HepG2 (cell line): ENCODE results near the gene HAP1. TPM values are rescaled to one million over a fixed set of nuclear protein-coding genes. Genes with fewer than 3 reads are reported as not detected.

Source experiments
- ARID2 ChIP-seq: sonication (generic); formaldehyde crosslinking; IDR thresholded peaks from 2 replicates; pipeline ENCODE4 v1.8.1; 2022; ENCODE audit warnings: mild to moderate bottlenecking, missing genetic modification reagents, borderline replicate concordance
- MXD4 ChIP-seq: IDR thresholded peaks from 2 replicates; pipeline ENCODE4 v1.6.1; 2016; ENCODE audit warnings: mild to moderate bottlenecking, missing biosample characterization, missing genetic modification reagents
- NFKB2 ChIP-seq: sonication (generic); formaldehyde crosslinking; IDR thresholded peaks from 2 replicates; pipeline ENCODE4 v1.4.0; 2020; ENCODE audit warnings: missing genetic modification reagents, borderline replicate concordance
- NFYC ChIP-seq: IDR thresholded peaks from 2 replicates; pipeline ENCODE4 v1.6.1; 2016; ENCODE audit warnings: missing genetic modification reagents, missing compliant biosample characterization
- POLR2G ChIP-seq: fragments of 200-400 bp; formaldehyde crosslinking; IDR thresholded peaks from 2 replicates; pipeline ENCODE4 v1.6.1; 2018; ENCODE audit warnings: mild to moderate bottlenecking, low read depth, low read length, moderate library complexity
- RBM22 ChIP-seq: fragments of 200-400 bp; formaldehyde crosslinking; optimal IDR thresholded peaks from 2 replicates; pipeline ENCODE3; 2017; ENCODE audit warnings: mild to moderate bottlenecking, low read length, moderate library complexity
- SALL2 ChIP-seq: sonication (generic); formaldehyde crosslinking; IDR thresholded peaks from 2 replicates; pipeline ENCODE4 v1.8.1; 2023; ENCODE audit warnings: mild to moderate bottlenecking, missing genetic modification reagents, inconsistent platforms
- SMAD1 ChIP-seq: sonication (generic); formaldehyde crosslinking; IDR thresholded peaks from 2 replicates; pipeline ENCODE4 v1.4.0; 2020; ENCODE audit warnings: missing genetic modification reagents, low read depth, mild to moderate bottlenecking, borderline replicate concordance
- SMC3 ChIP-seq: IDR thresholded peaks from 2 replicates; pipeline ENCODE4 v1.6.1; 2011; ENCODE audit warnings: low read length, improper control_type of control experiment
- TCF12 ChIP-seq, 2 experiments: fragments of 450-650 bp in 1 of 2; sonication (generic) in 1 of 2; formaldehyde crosslinking in 1 of 2; IDR thresholded peaks; 2 replicates each; pipeline versions ENCODE4 v1.6.1 to v1.8.0; 2017 to 2022; ENCODE audit warnings: antibody characterized with exemption in 1 of 2, mild to moderate bottlenecking in 1 of 2, missing genetic modification reagents in 1 of 2, moderate library complexity in 1 of 2
- ZNF296 ChIP-seq: sonication (generic); formaldehyde crosslinking; conservative IDR thresholded peaks from 2 replicates; pipeline ENCODE4 v1.5.0; 2020; ENCODE audit warnings: mild to moderate bottlenecking, missing genetic modification reagents
- ZNF775 ChIP-seq: sonication (generic); formaldehyde crosslinking; IDR thresholded peaks from 2 replicates; pipeline ENCODE4 v1.4.0; 2020; ENCODE audit warnings: missing genetic modification reagents, mild to moderate bottlenecking, moderate library complexity, borderline replicate concordance
- polyA plus RNA-seq, 8 experiments: library from polyadenylated mRNA; depleted of rRNA in 3 of 8; stranded (reverse) in 7 of 8; unstranded in 1 of 8; fragments of >200 nt; fragmentation: Illumina TruSeq in 4 of 8; extraction: Trizol in 4 of 8; gene quantifications; 2 replicates each; pipeline versions ENCODE4 v1.2.1 to v1.2.3, GENCODE V29; 2011 to 2016; ENCODE audit warnings: low read depth in 4 of 8, missing spikeins in 1 of 8, mixed read lengths in 1 of 8; ENCODE audit not compliant: insufficient read depth in 1 of 8
- total RNA-seq, 5 experiments: library from RNA; depleted of rRNA; stranded (reverse); fragments of >200 nt; fragmentation: Illumina TruSeq; extraction: Trizol; gene quantifications; 2 replicates each; pipeline ENCODE4 v1.2.3, GENCODE V29; 2016; ENCODE audit warnings: low read depth in 1 of 5
- TF ChIP-seq, protein P1 (sequence below): sonication (generic); formaldehyde crosslinking; IDR thresholded peaks from 2 replicates; pipeline ENCODE4 v1.4.0; 2020; ENCODE audit warnings: missing genetic modification reagents, borderline replicate concordance
- TF ChIP-seq, protein P2 (sequence below), 2 experiments: sonication (generic) in 1 of 2; formaldehyde crosslinking in 1 of 2; IDR thresholded peaks; 2 replicates each; pipeline versions ENCODE4 v1.5.1 to v1.6.1; 2011 to 2020; ENCODE audit warnings: borderline replicate concordance in 1 of 2, low read depth in 1 of 2, low read length in 1 of 2, mild to moderate bottlenecking in 1 of 2, missing genetic modification reagents in 1 of 2, moderate library complexity in 1 of 2
- TF ChIP-seq, protein P3 (sequence below): sonication (generic); formaldehyde crosslinking; IDR thresholded peaks from 2 replicates; pipeline ENCODE4 v1.5.0; 2020; ENCODE audit warnings: missing genetic modification reagents, mild to moderate bottlenecking, borderline replicate concordance
- TF ChIP-seq, protein P4 (sequence below): sonication (generic); formaldehyde crosslinking; IDR thresholded peaks from 2 replicates; pipeline ENCODE4 v1.5.1; 2020; ENCODE audit warnings: mild to moderate bottlenecking, moderate library complexity, missing genetic modification reagents

HAP1 gene
- total and polyA plus RNA-seq, 2 of the 13 experiments (the other 11 are each of a cell fraction or from before 2014, with no cell fraction given) = 0.07 TPM

DNA sequence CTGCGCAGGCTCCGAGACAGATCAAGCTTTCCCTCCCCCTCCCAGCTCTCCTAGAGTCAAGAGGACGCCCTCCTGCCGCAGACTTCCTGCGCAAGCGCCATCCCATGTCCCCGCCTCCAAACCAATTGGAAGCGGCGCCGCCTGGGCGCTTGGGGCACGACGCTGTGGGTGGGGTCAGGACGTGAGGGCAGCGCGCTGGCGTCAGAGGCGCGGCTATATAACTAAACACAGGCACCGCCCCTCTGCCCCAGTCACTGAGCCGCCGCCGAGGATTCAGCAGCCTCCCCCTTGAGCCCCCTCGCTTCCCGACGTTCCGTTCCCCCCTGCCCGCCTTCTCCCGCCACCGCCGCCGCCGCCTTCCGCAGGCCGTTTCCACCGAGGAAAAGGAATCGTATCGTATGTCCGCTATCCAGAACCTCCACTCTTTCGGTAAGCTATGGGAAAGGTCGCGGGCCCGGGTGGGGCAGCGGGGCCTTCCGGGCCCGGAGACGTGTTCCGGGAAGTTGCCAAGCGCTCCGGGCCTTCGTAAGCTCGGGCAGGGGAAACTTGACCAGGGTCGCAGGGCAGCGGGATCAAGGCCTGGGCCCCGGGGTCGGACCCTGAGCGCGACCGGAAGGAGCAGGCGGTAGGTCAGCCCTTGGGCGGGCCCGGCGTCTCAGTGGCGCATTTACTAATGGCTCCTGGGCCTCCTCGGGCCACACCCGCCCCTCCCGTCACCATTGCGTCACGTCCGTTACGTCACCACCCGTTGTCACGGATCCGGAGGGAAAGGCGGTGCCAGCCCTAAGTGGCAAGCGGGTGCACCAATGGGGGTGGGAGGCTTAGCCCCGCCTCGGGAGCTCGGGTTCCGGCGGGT lies 45.6 kb downstream of the HAP1 start, which contains the start of gene EIF1 (continued):
- TF ChIP-seq, protein P1, sequence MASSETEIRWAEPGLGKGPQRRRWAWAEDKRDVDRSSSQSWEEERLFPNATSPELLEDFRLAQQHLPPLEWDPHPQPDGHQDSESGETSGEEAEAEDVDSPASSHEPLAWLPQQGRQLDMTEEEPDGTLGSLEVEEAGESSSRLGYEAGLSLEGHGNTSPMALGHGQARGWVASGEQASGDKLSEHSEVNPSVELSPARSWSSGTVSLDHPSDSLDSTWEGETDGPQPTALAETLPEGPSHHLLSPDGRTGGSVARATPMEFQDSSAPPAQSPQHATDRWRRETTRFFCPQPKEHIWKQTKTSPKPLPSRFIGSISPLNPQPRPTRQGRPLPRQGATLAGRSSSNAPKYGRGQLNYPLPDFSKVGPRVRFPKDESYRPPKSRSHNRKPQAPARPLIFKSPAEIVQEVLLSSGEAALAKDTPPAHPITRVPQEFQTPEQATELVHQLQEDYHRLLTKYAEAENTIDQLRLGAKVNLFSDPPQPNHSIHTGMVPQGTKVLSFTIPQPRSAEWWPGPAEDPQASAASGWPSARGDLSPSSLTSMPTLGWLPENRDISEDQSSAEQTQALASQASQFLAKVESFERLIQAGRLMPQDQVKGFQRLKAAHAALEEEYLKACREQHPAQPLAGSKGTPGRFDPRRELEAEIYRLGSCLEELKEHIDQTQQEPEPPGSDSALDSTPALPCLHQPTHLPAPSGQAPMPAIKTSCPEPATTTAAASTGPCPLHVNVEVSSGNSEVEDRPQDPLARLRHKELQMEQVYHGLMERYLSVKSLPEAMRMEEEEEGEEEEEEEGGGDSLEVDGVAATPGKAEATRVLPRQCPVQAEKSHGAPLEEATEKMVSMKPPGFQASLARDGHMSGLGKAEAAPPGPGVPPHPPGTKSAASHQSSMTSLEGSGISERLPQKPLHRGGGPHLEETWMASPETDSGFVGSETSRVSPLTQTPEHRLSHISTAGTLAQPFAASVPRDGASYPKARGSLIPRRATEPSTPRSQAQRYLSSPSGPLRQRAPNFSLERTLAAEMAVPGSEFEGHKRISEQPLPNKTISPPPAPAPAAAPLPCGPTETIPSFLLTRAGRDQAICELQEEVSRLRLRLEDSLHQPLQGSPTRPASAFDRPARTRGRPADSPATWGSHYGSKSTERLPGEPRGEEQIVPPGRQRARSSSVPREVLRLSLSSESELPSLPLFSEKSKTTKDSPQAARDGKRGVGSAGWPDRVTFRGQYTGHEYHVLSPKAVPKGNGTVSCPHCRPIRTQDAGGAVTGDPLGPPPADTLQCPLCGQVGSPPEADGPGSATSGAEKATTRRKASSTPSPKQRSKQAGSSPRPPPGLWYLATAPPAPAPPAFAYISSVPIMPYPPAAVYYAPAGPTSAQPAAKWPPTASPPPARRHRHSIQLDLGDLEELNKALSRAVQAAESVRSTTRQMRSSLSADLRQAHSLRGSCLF = no peak; the same call in 1 of the 2 replicates
- TF ChIP-seq, protein P2, sequence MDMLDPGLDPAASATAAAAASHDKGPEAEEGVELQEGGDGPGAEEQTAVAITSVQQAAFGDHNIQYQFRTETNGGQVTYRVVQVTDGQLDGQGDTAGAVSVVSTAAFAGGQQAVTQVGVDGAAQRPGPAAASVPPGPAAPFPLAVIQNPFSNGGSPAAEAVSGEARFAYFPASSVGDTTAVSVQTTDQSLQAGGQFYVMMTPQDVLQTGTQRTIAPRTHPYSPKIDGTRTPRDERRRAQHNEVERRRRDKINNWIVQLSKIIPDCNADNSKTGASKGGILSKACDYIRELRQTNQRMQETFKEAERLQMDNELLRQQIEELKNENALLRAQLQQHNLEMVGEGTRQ (IDR thresholded peaks at IDR 0.05; ENCODE audit: low read depth, low read length) = no peak
- TF ChIP-seq, protein P2 (CRISPR knock-in tag; IDR thresholded peaks at IDR 0.05; ENCODE audit: borderline replicate concordance) = no peak; the same call in 1 of the 2 replicates
- TF ChIP-seq POLR2G = peak; percentile 99
- TF ChIP-seq ARID2 (CRISPR knock-in tag) = no peak; the same call in 1 of the 2 replicates
- TF ChIP-seq NFYC = peak; percentile 96
- TF ChIP-seq ZNF296 (CRISPR knock-in tag) = peak; percentile 91; the same call in 1 of the 2 replicates
- TF ChIP-seq, protein P3, sequence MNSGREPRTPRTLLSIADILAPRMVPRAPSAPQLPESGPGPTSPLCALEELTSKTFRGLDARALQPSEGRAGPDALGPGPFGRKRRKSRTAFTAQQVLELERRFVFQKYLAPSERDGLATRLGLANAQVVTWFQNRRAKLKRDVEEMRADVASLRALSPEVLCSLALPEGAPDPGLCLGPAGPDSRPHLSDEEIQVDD (CRISPR knock-in tag) = peak; percentile 93; the same call in 1 of the 2 replicates
- TF ChIP-seq RBM22 = peak; percentile 100
- TF ChIP-seq SMAD1 (CRISPR knock-in tag) = peak; percentile 94; the same call in 1 of the 2 replicates
- TF ChIP-seq ZNF775 (CRISPR knock-in tag) = peak; percentile 84; the same call in 1 of the 2 replicates
- peak; percentile 46; the same call in 1 of the 2 replicates for TF ChIP-seq SMC3
- TF ChIP-seq MXD4 (CRISPR knock-in tag) = no peak; the same call in 1 of the 2 replicates
- no peak for TF ChIP-seq TCF12 (IDR thresholded peaks at IDR 0.05)
- TF ChIP-seq TCF12 (CRISPR knock-in tag; IDR thresholded peaks at IDR 0.05) = no peak
- no peak; the same call in 1 of the 2 replicates for TF ChIP-seq NFKB2 (CRISPR knock-in tag)
- TF ChIP-seq, protein P4, sequence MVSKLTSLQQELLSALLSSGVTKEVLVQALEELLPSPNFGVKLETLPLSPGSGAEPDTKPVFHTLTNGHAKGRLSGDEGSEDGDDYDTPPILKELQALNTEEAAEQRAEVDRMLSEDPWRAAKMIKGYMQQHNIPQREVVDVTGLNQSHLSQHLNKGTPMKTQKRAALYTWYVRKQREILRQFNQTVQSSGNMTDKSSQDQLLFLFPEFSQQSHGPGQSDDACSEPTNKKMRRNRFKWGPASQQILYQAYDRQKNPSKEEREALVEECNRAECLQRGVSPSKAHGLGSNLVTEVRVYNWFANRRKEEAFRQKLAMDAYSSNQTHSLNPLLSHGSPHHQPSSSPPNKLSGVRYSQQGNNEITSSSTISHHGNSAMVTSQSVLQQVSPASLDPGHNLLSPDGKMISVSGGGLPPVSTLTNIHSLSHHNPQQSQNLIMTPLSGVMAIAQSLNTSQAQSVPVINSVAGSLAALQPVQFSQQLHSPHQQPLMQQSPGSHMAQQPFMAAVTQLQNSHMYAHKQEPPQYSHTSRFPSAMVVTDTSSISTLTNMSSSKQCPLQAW (CRISPR knock-in tag) = peak; percentile 74
- TF ChIP-seq SALL2 (CRISPR knock-in tag) = peak; percentile 88
